NCI-H82 treated with DMSO at 0.1 percent for 48 hours (cell line): ENCODE measurements around the gene ELAC2.
A peak's percentile ranks its signal among the peaks of the same experiment; 100 is the strongest.

Experiments used
- DNase-seq: peaks from one replicate; lab custom pipeline; 2025; ENCODE audit not compliant: unreplicated experiment; lab: John Stamatoyannopoulos, UW

Gene ELAC2, protein sequence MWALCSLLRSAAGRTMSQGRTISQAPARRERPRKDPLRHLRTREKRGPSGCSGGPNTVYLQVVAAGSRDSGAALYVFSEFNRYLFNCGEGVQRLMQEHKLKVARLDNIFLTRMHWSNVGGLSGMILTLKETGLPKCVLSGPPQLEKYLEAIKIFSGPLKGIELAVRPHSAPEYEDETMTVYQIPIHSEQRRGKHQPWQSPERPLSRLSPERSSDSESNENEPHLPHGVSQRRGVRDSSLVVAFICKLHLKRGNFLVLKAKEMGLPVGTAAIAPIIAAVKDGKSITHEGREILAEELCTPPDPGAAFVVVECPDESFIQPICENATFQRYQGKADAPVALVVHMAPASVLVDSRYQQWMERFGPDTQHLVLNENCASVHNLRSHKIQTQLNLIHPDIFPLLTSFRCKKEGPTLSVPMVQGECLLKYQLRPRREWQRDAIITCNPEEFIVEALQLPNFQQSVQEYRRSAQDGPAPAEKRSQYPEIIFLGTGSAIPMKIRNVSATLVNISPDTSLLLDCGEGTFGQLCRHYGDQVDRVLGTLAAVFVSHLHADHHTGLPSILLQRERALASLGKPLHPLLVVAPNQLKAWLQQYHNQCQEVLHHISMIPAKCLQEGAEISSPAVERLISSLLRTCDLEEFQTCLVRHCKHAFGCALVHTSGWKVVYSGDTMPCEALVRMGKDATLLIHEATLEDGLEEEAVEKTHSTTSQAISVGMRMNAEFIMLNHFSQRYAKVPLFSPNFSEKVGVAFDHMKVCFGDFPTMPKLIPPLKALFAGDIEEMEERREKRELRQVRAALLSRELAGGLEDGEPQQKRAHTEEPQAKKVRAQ

DNA sequence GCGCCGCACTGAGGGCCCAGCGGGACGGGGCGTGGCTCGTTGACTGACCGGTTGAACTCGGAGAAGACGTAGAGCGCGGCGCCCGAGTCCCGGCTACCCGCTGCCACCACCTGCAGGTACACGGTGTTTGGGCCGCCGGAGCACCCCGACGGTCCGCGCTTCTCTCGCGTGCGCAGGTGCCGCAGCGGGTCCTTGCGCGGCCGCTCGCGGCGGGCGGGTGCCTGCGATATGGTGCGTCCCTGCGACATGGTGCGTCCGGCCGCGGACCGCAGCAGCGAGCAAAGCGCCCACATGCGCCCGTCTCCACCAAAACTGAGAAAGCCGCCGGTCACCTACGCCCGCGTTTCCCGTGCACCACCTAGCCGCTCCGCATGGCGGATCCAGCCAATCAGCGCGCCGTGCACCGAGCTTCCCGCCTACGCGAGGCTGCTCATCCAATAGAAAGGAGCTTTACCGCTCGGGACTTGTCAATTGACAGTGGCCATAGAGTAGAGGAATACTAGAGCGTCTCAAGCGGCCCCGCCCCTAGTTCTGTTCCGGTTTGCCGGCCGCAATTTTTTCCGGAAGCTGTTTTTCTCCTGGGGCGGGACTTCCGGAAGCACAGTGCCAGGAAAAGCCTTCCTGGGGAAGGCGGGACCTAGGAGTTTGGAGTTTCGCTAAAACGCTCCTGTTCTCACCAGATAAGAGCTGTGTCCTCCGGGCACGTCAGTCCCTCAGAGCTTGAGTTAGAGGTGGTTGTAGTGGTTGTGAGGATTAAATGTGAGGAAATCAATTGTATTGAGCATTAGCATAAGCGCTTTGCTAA lies at the start of gene ELAC2:
Gene ELAC2, minus strand, starts transcription at position 373 of the 805 bp plus-strand sequence. Its CDS starts 80 bp downstream, at position 293.
- peak; percentile 99 for DNase-seq

DNA sequence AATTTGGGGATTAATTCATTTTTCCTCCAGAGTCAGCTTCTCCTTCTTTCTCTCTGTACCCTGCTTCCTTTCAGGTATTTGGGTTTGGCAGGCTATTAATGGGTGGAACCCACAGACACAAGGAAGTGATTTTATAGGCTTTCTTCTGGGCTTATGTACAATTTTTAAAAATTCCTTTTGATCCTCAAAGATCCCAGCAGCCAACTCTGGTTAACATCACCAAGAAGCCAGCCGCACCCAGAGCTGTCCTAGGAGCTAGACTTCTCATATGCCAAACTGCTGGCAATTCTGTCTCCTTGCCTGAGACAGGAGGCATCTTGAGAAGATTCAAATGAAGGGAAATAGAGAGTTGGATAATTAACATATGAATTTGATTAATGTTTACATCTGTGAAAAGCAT lies 47.2 kb upstream of the ELAC2 start:
- no peak for DNase-seq

DNA sequence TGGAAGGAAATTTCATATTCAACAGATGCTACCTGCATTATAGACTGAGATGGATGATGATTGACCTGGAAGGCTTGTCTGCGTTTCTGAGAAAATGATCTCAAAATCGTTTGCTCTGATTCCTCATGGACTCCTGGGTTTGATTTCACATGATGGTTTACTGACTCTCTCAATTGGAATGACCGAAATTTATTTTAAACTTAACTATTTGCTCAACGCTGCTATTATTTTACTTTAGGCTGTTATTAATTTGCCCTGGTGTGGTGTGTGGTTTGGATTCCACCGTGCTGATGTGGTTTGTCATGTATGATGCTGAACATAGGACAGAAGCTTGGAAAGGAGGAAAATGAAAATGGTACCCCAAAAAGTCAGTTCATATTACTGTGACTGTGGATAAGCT lies 37.3 kb upstream of the ELAC2 start:
- DNase-seq, result no peak

DNA sequence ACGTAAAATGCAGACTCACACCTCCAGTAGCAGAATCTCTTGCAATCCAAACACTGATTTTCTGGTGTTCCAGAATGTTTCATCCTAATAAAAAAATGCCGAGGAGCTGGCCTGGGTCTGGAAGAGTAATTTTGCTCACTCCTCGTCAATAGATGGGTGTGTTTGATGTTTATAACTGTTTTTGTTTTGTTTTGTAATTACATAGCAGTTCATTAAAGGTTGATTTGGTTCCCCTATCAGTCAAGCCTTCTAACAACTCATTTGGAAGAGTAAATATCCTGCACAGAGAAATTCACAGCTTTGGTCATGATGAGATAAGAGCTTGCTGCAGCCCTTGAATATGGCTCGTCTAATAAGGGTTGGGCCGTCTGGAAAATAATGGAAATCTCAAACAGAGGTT lies 36.8 kb upstream of the ELAC2 start:
- no peak for DNase-seq

- no peak for DNase-seq
These were observed 34.1 kb upstream of the ELAC2 start for GRCh38 chr17:13051915-13052314.

DNA sequence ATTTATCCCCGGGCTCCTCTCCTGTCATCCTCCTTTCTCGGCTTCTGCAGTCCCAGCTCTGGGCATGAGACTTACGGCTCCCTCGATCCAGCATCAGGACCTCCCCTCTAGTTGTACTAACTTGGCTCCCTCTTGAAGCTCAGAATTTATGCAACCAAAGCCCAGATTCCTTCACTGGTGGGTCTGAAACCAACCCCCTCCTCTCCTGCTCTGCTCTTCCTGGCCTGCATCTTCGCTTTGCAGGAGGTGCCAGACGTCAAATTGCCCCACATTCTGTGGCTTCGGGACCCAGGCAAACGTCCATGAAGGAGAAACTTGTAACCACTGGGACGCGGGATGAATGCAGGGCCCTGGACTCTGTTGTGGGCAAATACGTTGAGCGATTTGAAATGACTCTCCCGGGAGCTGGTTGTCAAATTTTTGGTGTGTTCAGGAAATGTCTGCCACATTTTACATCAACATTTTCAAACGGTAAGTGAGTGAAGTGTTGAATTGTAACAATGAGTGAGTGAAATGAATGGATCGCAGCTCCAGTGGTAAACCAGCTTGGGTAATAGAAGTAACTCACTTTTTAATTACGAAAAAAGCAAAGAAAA lies 29.3 kb upstream of the ELAC2 start:
- DNase-seq, result no peak

DNA sequence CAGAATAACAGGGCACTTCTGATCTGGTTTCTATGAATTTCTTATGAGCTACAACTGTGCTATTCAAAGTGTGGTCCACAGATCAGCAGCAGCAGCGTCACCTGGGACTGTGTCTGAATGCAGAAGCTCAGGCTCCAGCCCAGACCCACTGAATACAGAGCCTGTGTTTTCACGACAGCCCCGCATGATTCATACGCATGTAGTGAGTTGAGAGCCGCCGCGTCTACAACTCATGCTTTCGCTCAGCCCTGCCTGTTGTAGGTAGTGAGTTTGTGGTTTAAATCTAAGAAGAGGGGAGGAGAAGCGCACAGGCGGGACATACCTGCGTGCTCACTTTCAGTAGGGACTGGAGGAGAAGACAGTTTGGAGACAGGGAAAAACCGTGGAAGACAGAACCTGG lies 28.5 kb upstream of the ELAC2 start:
- DNase-seq, result no peak

DNA sequence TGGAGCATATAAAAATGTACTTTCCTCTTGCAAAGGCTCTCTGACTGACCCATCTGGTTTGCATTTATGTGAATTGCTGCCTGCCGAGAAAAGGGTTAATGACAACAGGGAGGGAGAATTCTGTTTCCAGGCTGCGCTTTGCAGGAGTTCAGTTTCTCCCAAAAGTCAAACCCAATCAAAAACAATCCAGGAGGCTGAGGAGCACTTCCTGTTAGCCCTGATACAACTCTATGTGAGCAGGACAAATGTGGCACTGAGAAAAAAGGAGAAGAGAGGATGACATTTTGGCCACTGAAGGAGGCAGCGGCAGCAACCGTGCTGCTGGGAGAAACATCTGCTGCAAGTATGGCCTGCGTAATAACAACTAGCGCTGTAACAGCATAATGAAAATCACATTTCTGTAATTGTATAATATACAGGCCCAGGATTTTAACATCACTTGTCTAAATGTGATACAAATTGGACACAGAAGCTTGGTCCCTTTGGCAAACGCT lies 26.8 kb upstream of the ELAC2 start:
- DNase-seq, result no peak

DNA sequence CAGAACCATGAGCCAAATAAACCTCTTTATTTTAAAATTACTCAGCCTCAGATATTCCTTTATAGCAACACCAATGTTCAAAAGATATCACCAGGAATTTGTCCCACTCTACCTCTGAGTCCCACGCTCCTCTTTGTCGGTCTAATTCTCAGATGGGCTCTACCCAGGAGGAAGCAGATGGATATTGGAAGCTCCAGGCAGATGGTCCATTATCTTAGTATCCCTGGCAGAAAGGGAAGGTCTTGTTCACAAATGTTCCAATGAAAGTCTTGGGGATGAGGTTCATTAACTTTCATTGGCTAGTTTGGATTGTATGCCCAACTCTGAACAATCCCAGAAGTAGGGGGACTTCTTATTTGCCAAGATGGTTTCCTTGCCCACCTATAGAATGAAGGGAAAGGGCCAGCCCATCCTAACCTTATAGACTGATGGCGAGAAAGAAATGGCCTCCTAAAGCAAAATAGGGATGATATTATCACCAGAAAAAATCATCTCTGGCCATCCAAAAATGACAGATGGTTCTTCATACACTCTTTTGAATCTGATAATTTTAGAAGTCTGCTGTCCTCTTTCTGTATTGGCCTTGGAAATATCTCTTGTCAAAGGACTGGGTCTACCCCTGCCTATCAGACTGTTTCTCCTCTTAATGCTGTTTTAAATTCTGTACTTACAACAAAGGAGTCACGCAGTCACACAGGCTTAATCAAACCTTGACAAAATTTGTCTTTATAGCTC lies 21.3 kb upstream of the ELAC2 start:
- DNase-seq, result no peak

GRCh38 chr17:13036751-13037150 lies 18.9 kb upstream of the ELAC2 start:
- DNase-seq, result no peak

DNA sequence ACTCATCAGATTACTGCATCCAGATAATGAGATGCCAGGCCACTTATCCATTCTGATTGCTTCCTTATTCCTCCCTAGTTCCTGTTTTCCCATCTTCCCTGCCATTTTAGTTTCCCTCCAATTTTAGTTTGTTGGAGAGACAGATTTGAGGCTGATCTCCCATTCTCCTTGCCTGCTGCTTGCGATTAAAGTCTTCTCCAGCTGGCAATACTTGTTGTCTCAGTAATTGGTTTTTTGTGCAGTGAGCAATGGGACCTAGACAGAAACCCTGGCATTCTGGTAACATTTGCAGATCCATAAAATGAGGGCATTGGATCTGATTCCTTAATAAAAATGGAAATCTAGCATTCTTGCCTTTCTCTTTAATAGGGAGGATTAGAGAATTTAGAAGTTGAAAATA lies 17.6 kb upstream of the ELAC2 start:
- no peak for DNase-seq

- DNase-seq, result peak; percentile 9
These were observed 14.0 kb upstream of the ELAC2 start for GRCh38 chr17:13031718-13032350.

DNA sequence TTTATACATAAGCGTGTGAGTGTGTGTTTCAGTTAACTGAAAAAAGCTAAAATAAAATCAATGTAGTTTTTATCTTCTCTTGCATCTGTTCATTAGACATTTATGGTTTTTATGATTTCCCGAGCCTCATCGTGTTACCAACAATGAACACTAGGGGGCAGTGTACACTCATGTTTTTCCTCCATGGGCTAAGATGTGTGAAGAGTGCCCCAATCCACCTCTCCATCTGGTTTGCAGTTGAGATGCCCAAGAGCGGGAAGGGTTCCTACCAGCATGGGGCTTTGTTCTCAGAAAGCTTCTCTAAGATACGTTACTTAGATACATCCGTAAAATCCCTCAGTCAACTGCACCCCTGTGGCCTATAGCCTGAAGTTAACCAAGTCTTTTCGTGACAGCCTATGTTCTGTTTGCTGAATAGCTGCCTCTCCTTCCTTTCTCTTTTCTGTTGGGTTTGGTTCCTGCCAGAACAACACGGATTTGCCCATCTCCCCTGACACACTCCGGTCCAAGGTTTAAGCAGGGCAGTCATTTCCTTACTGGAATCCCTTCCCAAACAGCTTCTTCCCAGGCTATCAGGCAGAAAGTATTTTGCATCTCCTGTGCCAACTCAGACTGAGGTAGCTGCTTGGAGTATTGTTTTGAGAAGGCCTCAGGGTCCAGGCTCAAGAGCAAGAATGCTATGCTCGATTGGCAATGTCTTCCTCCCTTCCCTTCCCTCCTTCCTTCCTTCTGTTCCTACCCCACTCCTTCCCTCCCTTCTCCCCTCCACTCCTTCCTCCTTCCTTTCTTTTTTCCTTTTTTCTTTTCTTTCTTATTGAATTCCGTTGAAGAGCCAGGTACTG lies 12.9 kb upstream of the ELAC2 start:
- no peak for DNase-seq

- DNase-seq, result no peak
These were observed 12.2 kb upstream of the ELAC2 start for GRCh38 chr17:13030056-13030455.

GRCh38 chr17:13029340-13029739 lies 11.5 kb upstream of the ELAC2 start:
- no peak for DNase-seq

GRCh38 chr17:13027246-13027645 lies 9.4 kb upstream of the ELAC2 start:
- DNase-seq, result no peak

- DNase-seq, result no peak
These were observed 7.9 kb upstream of the ELAC2 start for GRCh38 chr17:13025687-13026086.

DNA sequence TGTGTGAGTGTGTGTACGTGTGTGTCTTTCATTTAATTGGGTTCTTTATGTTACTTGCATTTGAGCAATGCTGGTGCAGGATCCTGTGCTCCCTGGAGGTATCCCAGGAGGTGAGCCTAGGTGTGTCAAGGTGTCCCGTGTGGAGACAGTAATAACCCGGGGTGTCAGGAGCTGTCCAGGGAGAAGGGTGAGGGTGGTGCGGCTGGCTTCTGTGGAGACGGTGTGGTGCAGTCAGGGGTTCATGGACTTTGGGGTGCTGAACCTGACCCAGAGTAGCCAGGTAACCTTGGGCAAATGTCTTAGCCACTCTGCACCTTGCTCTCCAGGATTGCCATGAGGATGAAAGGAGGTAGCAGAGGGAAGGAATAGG lies 7.4 kb upstream of the ELAC2 start:
- DNase-seq, result no peak
